Airway epithelial cell (primary cell): ENCODE data around the gene MOB3B. TPM values are rescaled to one million over a fixed set of nuclear protein-coding genes. Genes with fewer than 3 reads are reported as not detected.

ENCODE experiments used
- total RNA-seq: library from RNA; depleted of rRNA; stranded (reverse); fragments of >200 nt; gene quantifications from 2 replicates; pipeline ENCODE4 v1.2.3, GENCODE V29; 2015

MOB3B gene
- 5.3 and 6.0 TPM in 2 replicates for total RNA-seq

GRCh38 chr9:27529316-27530278 lies at the start of gene MOB3B:
Gene MOB3B (minus strand): TSS chr9:27529814. CDS start chr9:27455550, 74,264 bp downstream.

DNA sequence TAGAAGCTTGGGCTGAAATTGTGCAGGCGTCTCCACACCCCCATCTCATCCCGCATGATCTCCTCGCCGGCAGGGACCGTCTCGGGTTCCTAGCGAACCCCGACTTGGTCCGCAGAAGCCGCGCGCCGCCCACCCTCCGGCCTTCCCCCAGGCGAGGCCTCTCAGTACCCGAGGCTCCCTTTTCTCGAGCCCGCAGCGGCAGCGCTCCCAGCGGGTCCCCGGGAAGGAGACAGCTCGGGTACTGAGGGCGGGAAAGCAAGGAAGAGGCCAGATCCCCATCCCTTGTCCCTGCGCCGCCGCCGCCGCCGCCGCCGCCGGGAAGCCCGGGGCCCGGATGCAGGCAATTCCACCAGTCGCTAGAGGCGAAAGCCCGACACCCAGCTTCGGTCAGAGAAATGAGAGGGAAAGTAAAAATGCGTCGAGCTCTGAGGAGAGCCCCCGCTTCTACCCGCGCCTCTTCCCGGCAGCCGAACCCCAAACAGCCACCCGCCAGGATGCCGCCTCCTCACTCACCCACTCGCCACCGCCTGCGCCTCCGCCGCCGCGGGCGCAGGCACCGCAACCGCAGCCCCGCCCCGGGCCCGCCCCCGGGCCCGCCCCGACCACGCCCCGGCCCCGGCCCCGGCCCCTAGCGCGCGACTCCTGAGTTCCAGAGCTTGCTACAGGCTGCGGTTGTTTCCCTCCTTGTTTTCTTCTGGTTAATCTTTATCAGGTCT lies 43.5 kb upstream of the MOB3B start, which contains the start of gene C9orf72:
TSS of gene C9orf72 (minus strand) at position 564 of the 716 bp plus-strand sequence. CDS start 6,361 bp downstream, outside the sequence.

GRCh38 chr9:27524236-27524635 lies 5.4 kb downstream of the MOB3B start, which contains the start of gene IFNK:
Gene IFNK (plus strand): TSS chr9:27524290. CDS start chr9:27524337, 47 bp downstream.

GRCh38 chr9:27297050-27297449 lies 232.6 kb downstream of the MOB3B start, which contains the start of gene EQTN:
Gene EQTN (minus strand): TSS chr9:27297150. CDS start chr9:27297055, 95 bp downstream.

Other genes with a start within 250 kb of the MOB3B start
- gene EQTN, start 232.7 kb downstream of the MOB3B start, total RNA-seq, result 0.78 TPM in 1 of 2 replicates, not detected in the other
- gene IFNK, start 5.5 kb downstream of the MOB3B start, total RNA-seq, result not detected in 2 replicates
- gene C9orf72, start 43.7 kb upstream of the MOB3B start, total RNA-seq, result 9.0 TPM in 2 replicates